Subcutaneous adipose tissue (tissue), 4 donors: ENCODE measurements around the gene NOTCH2NLA. TPM values are rescaled to one million over a fixed set of nuclear protein-coding genes. Genes with fewer than 3 reads are reported as not detected.
"Not testable (repeated sequence)": the region's sequence is repeated elsewhere in the genome, so short reads cannot be mapped to it uniquely, and the experiment has no call there.

Source experiments
- total RNA-seq, 4 donors: library from RNA; depleted of rRNA; stranded (reverse); fragments of >200 nt; gene quantifications; one replicate each; pipeline ENCODE4 v1.1.0, GENCODE V29; 2016
- TF ChIP-seq, protein P1 (sequence below): fragments of 450-650 bp; IDR thresholded peaks from one replicate; pipeline ENCODE4 v1.5.1; 2016; ENCODE audit warnings: low read depth, mild to moderate bottlenecking, control low read depth, antibody characterized with exemption, moderate library complexity

NOTCH2NLA gene
- total RNA-seq = 100 to 1,000 TPM in 2 of 4 donors, 10 to 100 TPM in 2; 52.0 to 109 (median 89.3) TPM

DNA sequence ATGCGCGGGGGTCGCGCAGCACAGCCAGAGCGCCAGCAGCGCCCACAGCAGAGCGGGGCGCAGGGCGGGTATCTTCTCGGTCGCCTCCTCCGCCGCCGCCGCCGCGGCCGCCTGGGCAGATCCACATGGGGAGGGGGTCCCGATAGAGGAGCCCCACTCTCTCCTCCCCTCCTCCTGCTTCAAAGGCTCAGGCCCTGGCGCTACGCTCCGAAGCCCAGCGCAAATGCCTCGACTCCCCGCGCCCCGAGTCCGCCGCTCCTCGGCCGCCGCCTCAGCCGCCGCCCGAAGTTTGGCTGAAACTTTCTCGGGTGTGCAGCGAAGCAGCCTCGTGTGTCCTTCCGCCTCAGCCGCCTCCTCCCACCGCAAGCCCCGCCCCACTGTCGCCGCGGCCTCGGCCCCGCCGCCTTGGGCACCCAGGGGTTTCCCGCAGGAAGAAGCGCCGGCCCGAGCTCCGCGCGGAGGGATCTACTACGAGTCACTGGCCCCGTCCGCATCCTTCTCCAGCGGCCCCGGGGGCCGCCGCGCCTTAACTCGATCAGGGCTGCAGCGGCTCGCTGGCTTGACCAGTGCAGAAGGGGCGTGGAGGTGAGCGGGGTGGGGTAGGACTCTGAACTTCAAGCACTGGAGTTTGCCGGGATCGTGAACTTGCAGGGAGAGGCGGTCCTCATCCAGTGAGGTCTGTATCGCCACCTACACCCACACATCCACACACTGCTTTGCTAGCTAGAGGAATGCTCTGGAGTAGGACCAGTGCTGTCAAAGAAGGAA, at the start of gene NOTCH2NLA:
Gene NOTCH2NLA, minus strand, starts transcription at position 312 of the 768 bp plus-strand sequence. CDS start 39,684 bp downstream, outside the sequence.
- TF ChIP-seq, protein P1, sequence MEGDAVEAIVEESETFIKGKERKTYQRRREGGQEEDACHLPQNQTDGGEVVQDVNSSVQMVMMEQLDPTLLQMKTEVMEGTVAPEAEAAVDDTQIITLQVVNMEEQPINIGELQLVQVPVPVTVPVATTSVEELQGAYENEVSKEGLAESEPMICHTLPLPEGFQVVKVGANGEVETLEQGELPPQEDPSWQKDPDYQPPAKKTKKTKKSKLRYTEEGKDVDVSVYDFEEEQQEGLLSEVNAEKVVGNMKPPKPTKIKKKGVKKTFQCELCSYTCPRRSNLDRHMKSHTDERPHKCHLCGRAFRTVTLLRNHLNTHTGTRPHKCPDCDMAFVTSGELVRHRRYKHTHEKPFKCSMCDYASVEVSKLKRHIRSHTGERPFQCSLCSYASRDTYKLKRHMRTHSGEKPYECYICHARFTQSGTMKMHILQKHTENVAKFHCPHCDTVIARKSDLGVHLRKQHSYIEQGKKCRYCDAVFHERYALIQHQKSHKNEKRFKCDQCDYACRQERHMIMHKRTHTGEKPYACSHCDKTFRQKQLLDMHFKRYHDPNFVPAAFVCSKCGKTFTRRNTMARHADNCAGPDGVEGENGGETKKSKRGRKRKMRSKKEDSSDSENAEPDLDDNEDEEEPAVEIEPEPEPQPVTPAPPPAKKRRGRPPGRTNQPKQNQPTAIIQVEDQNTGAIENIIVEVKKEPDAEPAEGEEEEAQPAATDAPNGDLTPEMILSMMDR = not testable (repeated sequence)

DNA sequence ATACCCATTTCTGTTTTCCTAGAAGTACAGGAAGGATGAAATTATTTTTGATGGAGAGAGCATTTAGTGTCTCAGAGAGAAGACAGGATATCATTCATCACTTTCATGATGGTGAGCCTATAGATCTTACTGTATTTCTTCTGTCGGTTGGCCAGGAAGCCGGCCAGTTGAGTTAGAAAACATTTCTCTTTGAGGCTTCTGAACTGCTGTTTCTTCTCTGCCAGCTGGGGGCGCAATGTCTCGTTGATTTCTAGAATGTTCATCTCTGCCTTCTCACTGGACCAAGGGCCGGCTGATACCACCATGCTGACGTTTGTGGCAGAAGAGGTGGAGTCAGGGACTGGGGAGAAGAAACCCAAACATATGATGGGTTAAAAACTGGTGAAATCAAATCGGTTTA, 84.4 kb downstream of the NOTCH2NLA start, which contains the start of gene NBPF10:
Gene NBPF10, minus strand, starts transcription at position 340 of the 400 bp plus-strand sequence. Its CDS starts 35 bp downstream, at position 305.
- TF ChIP-seq, protein P1 = not testable (repeated sequence)

Other genes with a start within 250 kb of the NOTCH2NLA start
- 1,000 to 10,000 TPM; 3,407 to 4,253 (median 3,725) TPM for gene TXNIP, start 232.4 kb downstream of the NOTCH2NLA start, total RNA-seq
- not detected for gene HJV, start 207.3 kb downstream of the NOTCH2NLA start, total RNA-seq
- gene NBPF10, start 84.2 kb downstream of the NOTCH2NLA start, total RNA-seq = 1 to 10 TPM in 3 of 4 donors, under 1 TPM in 1; 0.98 to 5.3 (median 3.7) TPM